K562 (cell line): ENCODE data around the gene SCGB1C2. TPM values are rescaled to one million over a fixed set of nuclear protein-coding genes. Genes with fewer than 3 reads are reported as not detected.

Experiments
- ATAC-seq: fragments of 200-7000 bp; cut with Tn5 transposase; 3 replicates; pipeline ENCODE4 v1.9.1; 2020; ENCODE audit warnings: moderate library complexity
- BruUV-seq: library from RNA; stranded (reverse); fragments of 400-500 nt; replicated peaks from 2 replicates; lab custom pipeline; 2021; lab: Mats Ljungman, UMichigan
- CTCF ChIA-PET: fragments of 300-600 bp; formaldehyde crosslinking; extraction: SDS; loops from one replicate; lab custom pipeline; 2021; ENCODE audit warnings: low intra/inter-chr PET ratio; lab: Yijun Ruan, JAX
- POLR2A ChIA-PET: fragments of 300-600, 350-650 bp; sonication (Branson Sonifier 250); formaldehyde crosslinking; extraction: SDS; loops from one replicate; lab custom pipeline; 2021; ENCODE audit warnings: antibody characterized with exemption, inconsistent platforms; lab: Yijun Ruan, JAX
- DNase-seq, 4 experiments: peaks; one replicate each; pipeline versions ENCODE4 v3.0.0 to v3.0.0-alpha.2; 2011 to 2018; ENCODE audit warnings: low spot score in 3 of 4, mixed read lengths in 3 of 4; ENCODE audit errors: extremely low read depth in 1 of 4
- FAIRE-seq: peaks from 2 replicates; lab custom pipeline; 2011; peaks lifted over from hg19 to GRCh38; lab: Jason Lieb, UNC
- H2AFZ ChIP-seq: 2 replicates; pipeline ENCODE4 v1.6.0; 2011; ENCODE audit warnings: low read depth, low read length, control low read depth, inconsistent platforms
- H3K27ac ChIP-seq: fragments of 200-600 bp; 3 replicates; pipeline ENCODE4 v1.8.0; 2011; ENCODE audit warnings: low read depth, mild to moderate bottlenecking, control low read depth, inconsistent platforms, low read length, moderate library complexity, mixed read lengths; ENCODE audit errors: extremely low read depth
- H3K27me3 ChIP-seq, 2 experiments: fragments of 300-600 bp in 1 of 2; 2 replicates in 1 of 2; 3 replicates in 1 of 2; pipeline versions ENCODE4 v1.6.0 to v1.8.0; 2011; ENCODE audit warnings: inconsistent platforms in 2 of 2, low read length in 2 of 2, mild to moderate bottlenecking in 1 of 2, mixed read lengths in 1 of 2, moderate library complexity in 1 of 2; ENCODE audit not compliant: control insufficient read depth in 2 of 2, insufficient read depth in 2 of 2
- H3K36me3 ChIP-seq: fragments of 300-600 bp; 3 replicates; pipeline ENCODE4 v1.8.0; 2011; ENCODE audit warnings: mild to moderate bottlenecking, low read length, inconsistent platforms; ENCODE audit not compliant: control insufficient read depth, insufficient read depth
- H3K4me1 ChIP-seq, 2 experiments: fragments of 200-600 bp in 1 of 2; replicated peaks in 1 of 2; 2 replicates in 1 of 2; 3 replicates in 1 of 2; pipeline versions ENCODE4 v1.5.1 to v1.8.0; 2011; ENCODE audit warnings: inconsistent platforms in 2 of 2, low read length in 2 of 2, mild to moderate bottlenecking in 1 of 2, mixed read lengths in 1 of 2, moderate library complexity in 1 of 2; ENCODE audit not compliant: control insufficient read depth in 2 of 2, insufficient read depth in 2 of 2
- H3K4me2 ChIP-seq: 2 replicates; pipeline ENCODE4 v1.6.1; 2011; ENCODE audit warnings: low read length, control low read depth, inconsistent platforms, mixed read lengths; ENCODE audit not compliant: insufficient read depth
- H3K4me3 ChIP-seq: fragments of 200-600 bp; sonication (generic), shearing (Covaris generic); 2 replicates; pipeline ENCODE4 v1.5.1; 2016; ENCODE audit warnings: control low read depth, inconsistent platforms
- H3K79me2 ChIP-seq: fragments of 200-600 bp; 3 replicates; pipeline ENCODE4 v1.8.0; 2011; ENCODE audit warnings: low read length, inconsistent platforms; ENCODE audit not compliant: control insufficient read depth, insufficient read depth
- H3K9ac ChIP-seq, 2 experiments: 2 replicates each; pipeline versions ENCODE4 v1.6.0 to v1.6.1; 2011; ENCODE audit warnings: low read depth in 2 of 2, low read length in 2 of 2, control low read depth in 1 of 2, inconsistent platforms in 1 of 2, mild to moderate bottlenecking in 1 of 2, mixed read lengths in 1 of 2; ENCODE audit not compliant: insufficient read depth in 1 of 2
- H3K9me1 ChIP-seq: one replicate; pipeline ENCODE4 v1.6.0; 2011; ENCODE audit warnings: inconsistent platforms, mild to moderate bottlenecking, low read length, moderate library complexity; ENCODE audit not compliant: control insufficient read depth, insufficient read depth
- H3K9me3 ChIP-seq: replicated peaks from 2 replicates; pipeline ENCODE4 v1.5.1; 2011; ENCODE audit warnings: low read depth, low read length, inconsistent platforms; ENCODE audit not compliant: control insufficient read depth, insufficient read depth
- H4K20me1 ChIP-seq: replicated peaks from 2 replicates; pipeline ENCODE4 v1.6.1; 2011; ENCODE audit warnings: low read length, inconsistent platforms, mixed read lengths; ENCODE audit not compliant: control insufficient read depth, insufficient read depth
- BRF1 ChIP-seq: IDR thresholded peaks from 3 replicates; pipeline ENCODE4 v1.6.1; 2011; ENCODE audit warnings: borderline replicate concordance, mild to moderate bottlenecking; ENCODE audit not compliant: insufficient read length; ENCODE audit errors: extremely low read depth
- ETV6 ChIP-seq, 3 experiments: fragments of 150-350 bp in 1 of 3; sonication (generic) in 1 of 3; formaldehyde crosslinking in 1 of 3; IDR thresholded peaks; 2 replicates each; pipeline versions ENCODE4 v1.6.1 to v1.8.0; 2014 to 2022; ENCODE audit warnings: borderline replicate concordance in 2 of 3, low read depth in 2 of 3, antibody characterized with exemption in 1 of 3, low read length in 1 of 3, mild to moderate bottlenecking in 1 of 3, missing genetic modification reagents in 1 of 3
- FOXP1 ChIP-seq: sonication (generic); formaldehyde crosslinking; IDR thresholded peaks from 2 replicates; pipeline ENCODE4 v1.8.0; 2022; ENCODE audit warnings: mild to moderate bottlenecking, missing genetic modification reagents
- GABPB1 ChIP-seq: sonication (generic); formaldehyde crosslinking; IDR thresholded peaks from 2 replicates; pipeline ENCODE4 v1.8.0; 2022; ENCODE audit warnings: mild to moderate bottlenecking, missing genetic modification reagents
- MCM5 ChIP-seq: fragments of 450-650 bp; IDR thresholded peaks from 2 replicates; pipeline ENCODE4 v1.6.1; 2016; ENCODE audit warnings: low read depth
- MCM7 ChIP-seq, 2 experiments: fragments of 450-650 bp; IDR thresholded peaks; 2 replicates each; pipeline ENCODE4 v1.6.1; 2016 to 2018
- NCOR1 ChIP-seq: fragments of 450-650 bp; IDR thresholded peaks from 2 replicates; pipeline ENCODE4 v1.6.1; 2016; ENCODE audit warnings: mild to moderate bottlenecking, moderate library complexity
- PRPF4 ChIP-seq: fragments of 200-400 bp; formaldehyde crosslinking; IDR thresholded peaks from one replicate; pipeline ENCODE4 v1.6.1; 2017; ENCODE audit warnings: low read length, low read depth, mild to moderate bottlenecking; ENCODE audit not compliant: insufficient read depth, poor library complexity, severe bottlenecking
- RBM14 ChIP-seq: fragments of 200-400 bp; formaldehyde crosslinking; IDR thresholded peaks from 2 replicates; pipeline ENCODE4 v1.6.1; 2018; ENCODE audit warnings: low read depth, mild to moderate bottlenecking, low read length, moderate library complexity, borderline replicate concordance; ENCODE audit not compliant: insufficient read depth
- RFX1 ChIP-seq: fragments of 450-650 bp; IDR thresholded peaks from 2 replicates; pipeline ENCODE4 v1.6.1; 2016; ENCODE audit warnings: mild to moderate bottlenecking, moderate library complexity
- SMAD1 ChIP-seq: fragments of 150-350 bp; IDR thresholded peaks from 2 replicates; pipeline ENCODE4 v1.6.1; 2014; ENCODE audit warnings: low read length, low read depth; ENCODE audit not compliant: partially characterized antibody
- SRSF3 ChIP-seq: fragments of 200-400 bp; formaldehyde crosslinking; IDR thresholded peaks from 2 replicates; pipeline ENCODE4 v1.6.1; 2016; ENCODE audit warnings: mild to moderate bottlenecking, low read length, moderate library complexity; ENCODE audit not compliant: insufficient read depth
- U2AF1 ChIP-seq: fragments of 200-400 bp; formaldehyde crosslinking; optimal IDR thresholded peaks from 2 replicates; pipeline ENCODE3; 2017; ENCODE audit warnings: mild to moderate bottlenecking, low read depth, low read length, moderate library complexity
- ZBTB8A ChIP-seq: fragments of 450-650 bp; IDR thresholded peaks from 2 replicates; pipeline ENCODE4 v1.6.1; 2018; ENCODE audit warnings: mild to moderate bottlenecking, moderate library complexity; ENCODE audit not compliant: partially characterized antibody
- ZFP1 ChIP-seq: fragments of 450-650 bp; formaldehyde crosslinking; IDR thresholded peaks from 2 replicates; pipeline ENCODE4 v1.4.0; 2020; ENCODE audit warnings: mild to moderate bottlenecking, mixed read lengths
- ZNF133 ChIP-seq: fragments of 250-450 bp; sonication (Bioruptor Pico); IDR thresholded peaks from 2 replicates; pipeline ENCODE4 v1.4.0; 2020; ENCODE audit warnings: mild to moderate bottlenecking
- ZNF165 ChIP-seq: fragments of 250-450 bp; sonication (Bioruptor Pico); IDR thresholded peaks from 2 replicates; pipeline ENCODE4 v1.4.0; 2020; ENCODE audit warnings: borderline replicate concordance
- ZNF436 ChIP-seq: fragments of 250-450, 450-650 bp; sonication (Bioruptor Pico); formaldehyde crosslinking; IDR thresholded peaks from 2 replicates; pipeline ENCODE4 v1.7.0; 2020; ENCODE audit warnings: mild to moderate bottlenecking
- WGBS: fragments of 100-300 bp; shearing (Covaris generic); methylation state at CpG from one replicate; pipeline ENCODE4 v1.1.6; 2016; ENCODE audit warnings: low coverage, mixed read lengths; ENCODE audit not compliant: insufficient coverage; ENCODE audit errors: missing lambda C conversion rate; 5-methylcytosine and 5-hydroxymethylcytosine counted together
- in situ Hi-C: fragments of 300-500 bp; cut with MboI; formaldehyde crosslinking; loops from 4 replicates; pipeline ENCODE4 v1.15.0; 2018; ENCODE audit warnings: inconsistent platforms, mixed read lengths
- intact Hi-C: fragments of 100-400 bp; cut with micrococcal nuclease; formaldehyde crosslinking; loops from 2 replicates; pipeline ENCODE4 v1.14.2; 2022
- polyA plus RNA-seq, 8 experiments: library from polyadenylated mRNA; depleted of rRNA in 4 of 8; stranded (reverse) in 5 of 8; unstranded in 3 of 8; fragments of >200 nt; fragmentation: Nextera tagmentation in 2 of 8; fragmentation: Illumina TruSeq in 1 of 8; extraction: Ambion mirVana in 2 of 8; extraction: Trizol in 1 of 8; gene quantifications; 2 replicates each; pipeline versions ENCODE4 v1.2.1 to v1.2.3, GENCODE V29; 2011 to 2014; ENCODE audit warnings: inconsistent platforms in 1 of 8, missing spikeins in 1 of 8
- total RNA-seq, 7 experiments: library from RNA; depleted of rRNA in 6 of 7; stranded (reverse); fragments of >200 nt in 6 of 7; fragmentation: Illumina TruSeq in 2 of 7; extraction: Trizol in 2 of 7; gene quantifications; 2 replicates each; pipeline versions ENCODE4 v1.2.1 to v1.2.3, GENCODE V29; 2011 to 2021; ENCODE audit warnings: low replicate concordance in 1 of 7
- TF ChIP-seq, protein P1 (sequence below): fragments of 450-650 bp; IDR thresholded peaks from 2 replicates; pipeline ENCODE4 v1.7.1; 2018; ENCODE audit warnings: mild to moderate bottlenecking, low read depth; ENCODE audit not compliant: partially characterized antibody
- TF ChIP-seq, protein P2 (sequence below): fragments of 450-650 bp; IDR thresholded peaks from 2 replicates; pipeline ENCODE4 v1.6.1; 2016; ENCODE audit warnings: low read depth, mild to moderate bottlenecking, moderate library complexity

SCGB1C2 gene
- total and polyA plus RNA-seq, 9 of the 15 experiments (the other 6 are each of a cell fraction or from before 2014, with no cell fraction given) = not detected

GRCh38 chr17:146983-147761 lies 9.8 kb downstream of the SCGB1C2 start:
- ATAC-seq (no peak), FAIRE-seq (no peak), DNase-seq (no peak)
- TF ChIP-seq ETV6 (IDR thresholded peaks at IDR 0.05; ENCODE audit: borderline replicate concordance in 1 of 2, low read depth in 2 of 2, low read length in 1 of 2) = no peak
- no peak for TF ChIP-seq ETV6 (CRISPR knock-in tag; IDR thresholded peaks at IDR 0.05; ENCODE audit: borderline replicate concordance)
- no peak for TF ChIP-seq ZNF133 (CRISPR knock-in tag)
- TF ChIP-seq U2AF1 = no peak
- TF ChIP-seq FOXP1 (CRISPR knock-in tag) = no peak
- no peak for TF ChIP-seq ZNF165 (CRISPR knock-in tag)
- no peak for TF ChIP-seq RFX1
- no peak for TF ChIP-seq MCM7 (IDR thresholded peaks at IDR 0.05)
- no peak for TF ChIP-seq GABPB1 (CRISPR knock-in tag)
- no peak for TF ChIP-seq NCOR1
- TF ChIP-seq, protein P1, sequence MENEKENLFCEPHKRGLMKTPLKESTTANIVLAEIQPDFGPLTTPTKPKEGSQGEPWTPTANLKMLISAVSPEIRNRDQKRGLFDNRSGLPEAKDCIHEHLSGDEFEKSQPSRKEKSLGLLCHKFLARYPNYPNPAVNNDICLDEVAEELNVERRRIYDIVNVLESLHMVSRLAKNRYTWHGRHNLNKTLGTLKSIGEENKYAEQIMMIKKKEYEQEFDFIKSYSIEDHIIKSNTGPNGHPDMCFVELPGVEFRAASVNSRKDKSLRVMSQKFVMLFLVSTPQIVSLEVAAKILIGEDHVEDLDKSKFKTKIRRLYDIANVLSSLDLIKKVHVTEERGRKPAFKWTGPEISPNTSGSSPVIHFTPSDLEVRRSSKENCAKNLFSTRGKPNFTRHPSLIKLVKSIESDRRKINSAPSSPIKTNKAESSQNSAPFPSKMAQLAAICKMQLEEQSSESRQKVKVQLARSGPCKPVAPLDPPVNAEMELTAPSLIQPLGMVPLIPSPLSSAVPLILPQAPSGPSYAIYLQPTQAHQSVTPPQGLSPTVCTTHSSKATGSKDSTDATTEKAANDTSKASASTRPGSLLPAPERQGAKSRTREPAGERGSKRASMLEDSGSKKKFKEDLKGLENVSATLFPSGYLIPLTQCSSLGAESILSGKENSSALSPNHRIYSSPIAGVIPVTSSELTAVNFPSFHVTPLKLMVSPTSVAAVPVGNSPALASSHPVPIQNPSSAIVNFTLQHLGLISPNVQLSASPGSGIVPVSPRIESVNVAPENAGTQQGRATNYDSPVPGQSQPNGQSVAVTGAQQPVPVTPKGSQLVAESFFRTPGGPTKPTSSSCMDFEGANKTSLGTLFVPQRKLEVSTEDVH = no peak
- TF ChIP-seq PRPF4 = no peak
- no peak for TF ChIP-seq BRF1
- TF ChIP-seq ZNF436 (CRISPR knock-in tag) = no peak
- TF ChIP-seq SRSF3 = no peak
- TF ChIP-seq, protein P2, sequence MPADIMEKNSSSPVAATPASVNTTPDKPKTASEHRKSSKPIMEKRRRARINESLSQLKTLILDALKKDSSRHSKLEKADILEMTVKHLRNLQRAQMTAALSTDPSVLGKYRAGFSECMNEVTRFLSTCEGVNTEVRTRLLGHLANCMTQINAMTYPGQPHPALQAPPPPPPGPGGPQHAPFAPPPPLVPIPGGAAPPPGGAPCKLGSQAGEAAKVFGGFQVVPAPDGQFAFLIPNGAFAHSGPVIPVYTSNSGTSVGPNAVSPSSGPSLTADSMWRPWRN = no peak
- TF ChIP-seq SMAD1 = no peak
- TF ChIP-seq ZFP1 (CRISPR knock-in tag) = no peak
- no peak for TF ChIP-seq MCM5
- no peak for TF ChIP-seq RBM14
- TF ChIP-seq ZBTB8A = no peak
- intact Hi-C loops = no loop called here
- no peak overlapping the region for H3K9ac ChIP-seq
- peaks cover 0 to 16% of the 10 kb centered on the region in 2 experiments; a peak in 3 of 5 replicates for H3K27me3 ChIP-seq
- no TSS peak for BruUV-seq
- CTCF ChIA-PET = no interaction called here
- POLR2A ChIA-PET = no interaction called here
- H3K4me1 ChIP-seq = no peaks in the 10 kb centered on the region; a peak in 1 of 5 replicates
- H3K79me2 ChIP-seq = no peaks in the 10 kb centered on the region
- H4K20me1 ChIP-seq = no peaks in the 10 kb centered on the region
- in situ Hi-C loops = no loop called here
- WGBS = 4% methylated on average over 16 of the region's 27 CpGs
- no peak overlapping the region for H2AFZ ChIP-seq
- H3K9me3 ChIP-seq = no peaks in the 10 kb centered on the region
- no peaks in the 10 kb centered on the region for H3K36me3 ChIP-seq
- H3K9me1 ChIP-seq = no peaks in the 10 kb centered on the region
- no peak overlapping the region for H3K27ac ChIP-seq
- H3K4me2 ChIP-seq = no peak overlapping the region
- H3K4me3 ChIP-seq = no peak overlapping the region
